GM21423 (cell line): Measurements from ENCODE around the gene TMPRSS6.
"Not testable (repeated sequence)": the region's sequence is repeated elsewhere in the genome, so short reads cannot be mapped to it uniquely, and the experiment has no call there.

Source experiments
- ATAC-seq: cut with Tn5 transposase; IDR thresholded peaks from one replicate; pipeline ENCODE4 v1.9.1; 2021; ENCODE audit warnings: mild to moderate bottlenecking, moderate library complexity; ENCODE audit not compliant: unreplicated experiment

TMPRSS6 gene

GRCh38 chr22:37090920-37091695 lies 18.4 kb downstream of the TMPRSS6 start:
- ATAC-seq = no peak

- ATAC-seq = no peak
Observed at GRCh38 chr22:37089434-37089833, 20.1 kb downstream of the TMPRSS6 start.

- no peak for ATAC-seq
Observed at GRCh38 chr22:37088750-37089408, 20.6 kb downstream of the TMPRSS6 start.

GRCh38 chr22:37088108-37088605 lies 21.4 kb downstream of the TMPRSS6 start:
- ATAC-seq = no peak

GRCh38 chr22:37086184-37086583 lies 23.3 kb downstream of the TMPRSS6 start:
- no peak for ATAC-seq

- no peak for ATAC-seq
Observed at GRCh38 chr22:37084385-37084784, 25.1 kb downstream of the TMPRSS6 start.

- no peak for ATAC-seq
Observed at GRCh38 chr22:37083914-37084313, 25.6 kb downstream of the TMPRSS6 start.

GRCh38 chr22:37082251-37082873 lies 27.2 kb downstream of the TMPRSS6 start:
- no peak for ATAC-seq

GRCh38 chr22:37080838-37081237 lies 28.7 kb downstream of the TMPRSS6 start:
- ATAC-seq = no peak

- ATAC-seq = no peak
Observed at GRCh38 chr22:37080438-37080837, 29.1 kb downstream of the TMPRSS6 start.

- no peak for ATAC-seq
Observed at GRCh38 chr22:37079668-37080171, 29.8 kb downstream of the TMPRSS6 start.

- ATAC-seq = no peak
Observed at GRCh38 chr22:37079158-37079557, 30.4 kb downstream of the TMPRSS6 start.

- ATAC-seq = no peak
Observed at GRCh38 chr22:37077802-37078448, 31.6 kb downstream of the TMPRSS6 start.

- ATAC-seq = no peak
Observed at GRCh38 chr22:37075822-37076433, 33.6 kb downstream of the TMPRSS6 start.

GRCh38 chr22:37075046-37075445 lies 34.5 kb downstream of the TMPRSS6 start:
- ATAC-seq = no peak

- no peak for ATAC-seq
Observed at GRCh38 chr22:37074537-37074936, 35.0 kb downstream of the TMPRSS6 start.

- ATAC-seq = no peak
Observed at GRCh38 chr22:37072673-37073072, 36.8 kb downstream of the TMPRSS6 start.

GRCh38 chr22:37071850-37072592 lies 37.5 kb downstream of the TMPRSS6 start:
- ATAC-seq = not testable (repeated sequence)

GRCh38 chr22:37070744-37071143 lies 38.8 kb downstream of the TMPRSS6 start:
- ATAC-seq = no peak

- no peak for ATAC-seq
Observed at GRCh38 chr22:37070334-37070733, 39.2 kb downstream of the TMPRSS6 start.
